H9 (cell line): ENCODE results near the gene ACVR1C. TPM values are rescaled to one million over a fixed set of nuclear protein-coding genes. Genes with fewer than 3 reads are reported as not detected.
"Not testable (repeated sequence)": the region's sequence is repeated elsewhere in the genome, so short reads cannot be mapped to it uniquely, and the experiment has no call there.

Source experiments
- DNase-seq: peaks from one replicate; pipeline ENCODE4 v3.0.0-alpha.2; 2017
- H2AFZ ChIP-seq: one replicate; pipeline ENCODE4 v1.6.1; 2013; ENCODE audit warnings: mild to moderate bottlenecking, low read length, control low read depth, moderate library complexity
- H2AK5ac ChIP-seq: 2 replicates; pipeline ENCODE4 v1.6.1; 2013; ENCODE audit warnings: low read length, control low read depth, mixed read lengths; ENCODE audit not compliant: insufficient read length
- H2BK120ac ChIP-seq: one replicate; pipeline ENCODE4 v1.6.1; 2013; ENCODE audit warnings: low read depth, mild to moderate bottlenecking, low read length, control low read depth, inconsistent platforms; ENCODE audit not compliant: poor library complexity, severe bottlenecking
- H2BK12ac ChIP-seq: 2 replicates; pipeline ENCODE4 v1.6.1; 2013; ENCODE audit warnings: low read length, control low read depth, mixed read lengths, low read depth; ENCODE audit not compliant: insufficient read length
- H2BK15ac ChIP-seq: 2 replicates; pipeline ENCODE4 v1.6.1; 2013; ENCODE audit warnings: low read depth, low read length, control low read depth
- H2BK20ac ChIP-seq: one replicate; pipeline ENCODE4 v1.6.1; 2013; ENCODE audit warnings: low read depth, mild to moderate bottlenecking, low read length, control low read depth, inconsistent platforms; ENCODE audit not compliant: poor library complexity, severe bottlenecking
- H2BK5ac ChIP-seq: 2 replicates; pipeline ENCODE4 v1.6.1; 2013; ENCODE audit warnings: low read length, control low read depth, mixed read lengths; ENCODE audit not compliant: insufficient read length
- H3K14ac ChIP-seq: 2 replicates; pipeline ENCODE4 v1.6.1; 2013; ENCODE audit warnings: low read length, control low read depth; ENCODE audit not compliant: insufficient read depth
- H3K18ac ChIP-seq: 2 replicates; pipeline ENCODE4 v1.6.1; 2013; ENCODE audit warnings: low read depth, mild to moderate bottlenecking, mixed read lengths, low read length, control low read depth; ENCODE audit not compliant: insufficient read length
- H3K23ac ChIP-seq: 2 replicates; pipeline ENCODE4 v1.6.1; 2013; ENCODE audit warnings: low read length, control low read depth, mixed read lengths, low read depth; ENCODE audit not compliant: insufficient read length
- H3K23me2 ChIP-seq: 2 replicates; pipeline ENCODE4 v1.6.1; 2013; ENCODE audit warnings: low read depth, mild to moderate bottlenecking, mixed read lengths, low read length, control low read depth; ENCODE audit not compliant: insufficient read length, poor library complexity, severe bottlenecking
- H3K27ac ChIP-seq: 2 replicates; pipeline ENCODE4 v1.5.1; 2013; ENCODE audit warnings: low read length, control low read depth, mixed read lengths, low read depth; ENCODE audit not compliant: insufficient read length
- H3K27me3 ChIP-seq: 2 replicates; pipeline ENCODE4 v1.6.1; 2013; ENCODE audit warnings: low read length, control low read depth, inconsistent platforms; ENCODE audit not compliant: insufficient read depth
- H3K4ac ChIP-seq: 2 replicates; pipeline ENCODE4 v1.6.1; 2013; ENCODE audit warnings: low read depth, mild to moderate bottlenecking, control low read depth, inconsistent platforms, low read length, moderate library complexity
- H3K4me1 ChIP-seq: 2 replicates; pipeline ENCODE4 v1.6.1; 2013; ENCODE audit warnings: low read length, control low read depth, inconsistent platforms; ENCODE audit not compliant: insufficient read depth
- H3K4me2 ChIP-seq: 2 replicates; pipeline ENCODE4 v1.6.1; 2013; ENCODE audit warnings: low read length, control low read depth, mixed read lengths; ENCODE audit not compliant: insufficient read length, insufficient read depth
- H3K56ac ChIP-seq: 2 replicates; pipeline ENCODE4 v1.6.1; 2013; ENCODE audit warnings: low read depth, mild to moderate bottlenecking, mixed read lengths, low read length, control low read depth; ENCODE audit not compliant: insufficient read length
- H3K79me1 ChIP-seq: 2 replicates; pipeline ENCODE4 v1.6.1; 2013; ENCODE audit warnings: low read depth, mild to moderate bottlenecking, moderate library complexity, low read length, control low read depth, inconsistent platforms; ENCODE audit not compliant: insufficient read depth, poor library complexity, severe bottlenecking
- H3K79me2 ChIP-seq: 2 replicates; pipeline ENCODE4 v1.6.1; 2013; ENCODE audit warnings: low read length, control low read depth, inconsistent platforms; ENCODE audit not compliant: insufficient read depth
- H3K9ac ChIP-seq: 2 replicates; pipeline ENCODE4 v1.6.1; 2013; ENCODE audit warnings: low read length, control low read depth, mixed read lengths; ENCODE audit not compliant: insufficient read length; ENCODE audit errors: extremely low read depth
- H3K9me3 ChIP-seq: one replicate; pipeline ENCODE4 v1.6.1; 2013; ENCODE audit warnings: low read depth, low read length, inconsistent platforms; ENCODE audit not compliant: control insufficient read depth
- H3T11ph ChIP-seq: one replicate; pipeline ENCODE4 v1.6.1; 2013; ENCODE audit warnings: mild to moderate bottlenecking, low read length, control low read depth, inconsistent platforms
- H4K20me1 ChIP-seq: one replicate; pipeline ENCODE4 v1.6.1; 2013; ENCODE audit not compliant: control insufficient read depth, insufficient read length, insufficient read depth
- H4K5ac ChIP-seq: 2 replicates; pipeline ENCODE4 v1.6.1; 2013; ENCODE audit warnings: low read depth, mild to moderate bottlenecking, mixed read lengths, low read length, control low read depth; ENCODE audit not compliant: insufficient read length
- H4K8ac ChIP-seq: replicated peaks from 2 replicates; pipeline ENCODE4 v1.6.1; 2013; ENCODE audit warnings: low read length, control low read depth, mixed read lengths, low read depth; ENCODE audit not compliant: insufficient read length
- H4K91ac ChIP-seq: 2 replicates; pipeline ENCODE4 v1.6.1; 2013; ENCODE audit warnings: low read depth, mild to moderate bottlenecking, moderate library complexity, mixed read lengths, low read length, control low read depth; ENCODE audit not compliant: insufficient read length
- H3K27ac Mint-ChIP-seq, 3 experiments: 2 replicates in 2 of 3; 3 replicates in 1 of 3; pipeline ENCODE4 v1.8.0; 2020 to 2021; ENCODE audit warnings: mixed read lengths in 3 of 3, mild to moderate bottlenecking in 1 of 3, moderate library complexity in 1 of 3
- H3K27me3 Mint-ChIP-seq: 2 replicates; pipeline ENCODE4 v1.8.0; 2021; ENCODE audit warnings: low read depth, mild to moderate bottlenecking, moderate library complexity, mixed read lengths
- H3K36me3 Mint-ChIP-seq, 3 experiments: 2 replicates in 2 of 3; 3 replicates in 1 of 3; pipeline ENCODE4 v1.8.0; 2020 to 2021; ENCODE audit warnings: low read depth in 3 of 3, mixed read lengths in 3 of 3; ENCODE audit not compliant: insufficient read depth in 1 of 3
- H3K4me1 Mint-ChIP-seq, 2 experiments: 2 replicates each; pipeline ENCODE4 v1.8.0; 2020; ENCODE audit warnings: mixed read lengths in 2 of 2
- H3K4me3 Mint-ChIP-seq, 2 experiments: 2 replicates in 1 of 2; 3 replicates in 1 of 2; pipeline ENCODE4 v1.8.0; 2020 to 2021; ENCODE audit warnings: mild to moderate bottlenecking in 2 of 2, mixed read lengths in 2 of 2, moderate library complexity in 1 of 2
- H3K9me3 Mint-ChIP-seq, 2 experiments: 2 replicates in 1 of 2; 3 replicates in 1 of 2; pipeline ENCODE4 v1.8.0; 2020; ENCODE audit warnings: mild to moderate bottlenecking in 2 of 2, mixed read lengths in 2 of 2, moderate library complexity in 1 of 2
- CTCF ChIP-seq: fragments of 200-600 bp; sonication (generic); conservative IDR thresholded peaks from 3 replicates; pipeline ENCODE4 v1.8.0; 2021; ENCODE audit warnings: antibody characterized with exemption, mild to moderate bottlenecking
- WGBS: extraction: QIAGEN DNeasy Blood & Tissue Kit; methylation state at CpG from one replicate; pipeline ENCODE4 v1.1.7; 2013; ENCODE audit warnings: missing lambda C conversion rate, low lambda C conversion rate, mixed read lengths; ENCODE audit not compliant: insufficient read length; ENCODE audit errors: extremely low coverage; 5-methylcytosine and 5-hydroxymethylcytosine counted together
- total RNA-seq: library from RNA; stranded (reverse); gene quantifications from 2 replicates; pipeline ENCODE4 v1.2.1, GENCODE V29; 2021

The ACVR1C gene
- total RNA-seq, 1 experiment from 2014 or later, result 0.81 TPM

- Mint-ChIP-seq H3K4me3 (no peak overlapping the region), H3K4me1 (no peaks in the 10 kb centered on the region), H3K9me3 (no peaks in the 10 kb centered on the region), H3K27me3 (no peaks in the 10 kb centered on the region), H3K36me3 (no peaks in the 10 kb centered on the region), H3K27ac (no peak overlapping the region)
- no peak overlapping the region for H3K4me2 ChIP-seq
- H2AK5ac ChIP-seq, result no peak overlapping the region
- H2BK120ac ChIP-seq, result no peak overlapping the region
- no peak overlapping the region for H3K18ac ChIP-seq
- H3K9me3 ChIP-seq, result no peaks in the 10 kb centered on the region
- H3T11ph ChIP-seq, result no peak overlapping the region
- no peak for DNase-seq
- H3K79me1 ChIP-seq, result no peaks in the 10 kb centered on the region
- H3K4me1 ChIP-seq, result no peaks in the 10 kb centered on the region
- no peaks in the 10 kb centered on the region for H4K20me1 ChIP-seq
- no peak overlapping the region for H2BK5ac ChIP-seq
- no peak for TF ChIP-seq CTCF
- H2AFZ ChIP-seq, result no peak overlapping the region
- H3K23me2 ChIP-seq, result no peaks in the 10 kb centered on the region
- no peak overlapping the region for H4K8ac ChIP-seq
- H3K27me3 ChIP-seq, result no peaks in the 10 kb centered on the region
- no peak overlapping the region for H3K14ac ChIP-seq
- no peak overlapping the region for H3K27ac ChIP-seq
- no peak overlapping the region for H3K4ac ChIP-seq
- no CpG with 5 or more reads among the region's 4 CpGs for WGBS
- H2BK15ac ChIP-seq, result no peak overlapping the region
- H3K9ac ChIP-seq, result no peak overlapping the region
- H3K23ac ChIP-seq, result no peak overlapping the region
- no peak overlapping the region for H2BK20ac ChIP-seq
- H3K79me2 ChIP-seq, result no peaks in the 10 kb centered on the region
- no peak overlapping the region for H4K5ac ChIP-seq
- no peak overlapping the region for H3K56ac ChIP-seq
- no peak overlapping the region for H2BK12ac ChIP-seq
- H4K91ac ChIP-seq, result no peak overlapping the region
Measured at GRCh38 chr2:157523270-157524247, 105.1 kb downstream of the ACVR1C start.

GRCh38 chr2:157514966-157515365 lies 113.7 kb downstream of the ACVR1C start:
- not testable (repeated sequence) for H3K27me3 Mint-ChIP-seq, H3K14ac ChIP-seq, H3K56ac ChIP-seq, H3K23me2 ChIP-seq, H3K9me3 ChIP-seq, H3K4ac ChIP-seq, H3K23ac ChIP-seq, H4K20me1 ChIP-seq, H3T11ph ChIP-seq, H2BK12ac ChIP-seq, H2BK15ac ChIP-seq, H3K79me1 ChIP-seq, H3K79me2 ChIP-seq, H3K27ac ChIP-seq, H4K5ac ChIP-seq, H3K18ac ChIP-seq, H2BK5ac ChIP-seq, H2BK20ac ChIP-seq, H4K91ac ChIP-seq, H2AK5ac ChIP-seq, H4K8ac ChIP-seq, H3K27ac Mint-ChIP-seq, H2BK120ac ChIP-seq, H3K27me3 ChIP-seq, H3K9ac ChIP-seq, H3K4me1 Mint-ChIP-seq, DNase-seq, H3K4me1 ChIP-seq
- Mint-ChIP-seq H3K36me3 (peaks cover 0 to 18% (median 0%) of the 10 kb centered on the region in 3 experiments; a peak in 2 of 7 replicates), H3K4me3 (peak overlapping the region; percentile 52 to 68; a peak in 4 of 5 replicates), H3K9me3 (peaks cover 5 to 16% of the 10 kb centered on the region in 2 experiments; a peak in 2 of 5 replicates)
- WGBS, result no CpG with 5 or more reads among the region's 15 CpGs
- peak overlapping the region; percentile 40 for H2AFZ ChIP-seq
- peak overlapping the region; percentile 12 for H3K4me2 ChIP-seq
